HepG2 (cell line): ENCODE results near the gene MLYCD. TPM values are rescaled to one million over a fixed set of nuclear protein-coding genes. Genes with fewer than 3 reads are reported as not detected.

Experiments used
- E2F2 ChIP-seq: sonication (generic); formaldehyde crosslinking; IDR thresholded peaks from 2 replicates; pipeline ENCODE4 v1.4.0; 2020; ENCODE audit warnings: missing genetic modification reagents, borderline replicate concordance
- FOXJ3 ChIP-seq: sonication (generic); formaldehyde crosslinking; IDR thresholded peaks from 2 replicates; pipeline ENCODE4 v1.4.0; 2020; ENCODE audit warnings: missing genetic modification reagents, mild to moderate bottlenecking, borderline replicate concordance
- GLI4 ChIP-seq: sonication (generic); formaldehyde crosslinking; IDR thresholded peaks from 2 replicates; pipeline ENCODE4 v1.5.1; 2020; ENCODE audit warnings: missing genetic modification reagents, mild to moderate bottlenecking, moderate library complexity, borderline replicate concordance
- GRHL1 ChIP-seq: sonication (generic); formaldehyde crosslinking; conservative IDR thresholded peaks from 2 replicates; pipeline ENCODE4 v1.8.0; 2022; ENCODE audit warnings: missing genetic modification reagents
- HIC2 ChIP-seq: sonication (generic); formaldehyde crosslinking; IDR thresholded peaks from 2 replicates; pipeline ENCODE4 v1.9.0; 2022; ENCODE audit warnings: low read depth, missing genetic modification reagents
- IRF9 ChIP-seq: sonication (generic); formaldehyde crosslinking; IDR thresholded peaks from 2 replicates; pipeline ENCODE4 v1.8.0; 2022; ENCODE audit warnings: missing genetic modification reagents, mild to moderate bottlenecking, borderline replicate concordance
- NR2C2 ChIP-seq: sonication (generic); formaldehyde crosslinking; IDR thresholded peaks from 2 replicates; pipeline ENCODE4 v1.4.0; 2020; ENCODE audit warnings: missing genetic modification reagents, mild to moderate bottlenecking, moderate library complexity, borderline replicate concordance
- PAWR ChIP-seq: sonication (generic); formaldehyde crosslinking; IDR thresholded peaks from 2 replicates; pipeline ENCODE4 v1.4.0; 2020; ENCODE audit warnings: missing genetic modification reagents, mild to moderate bottlenecking, borderline replicate concordance
- SP2 ChIP-seq: sonication (generic); formaldehyde crosslinking; IDR thresholded peaks from 2 replicates; pipeline ENCODE4 v1.5.1; 2020; ENCODE audit warnings: mild to moderate bottlenecking, missing genetic modification reagents
- SP4 ChIP-seq: sonication (generic); formaldehyde crosslinking; IDR thresholded peaks from 2 replicates; pipeline ENCODE4 v1.8.1; 2023; ENCODE audit warnings: mild to moderate bottlenecking, missing genetic modification reagents
- SRSF4 ChIP-seq: fragments of 200-400 bp; formaldehyde crosslinking; IDR thresholded peaks from one replicate; pipeline ENCODE4 v1.6.1; 2018; ENCODE audit warnings: mild to moderate bottlenecking, low read depth, low read length, moderate library complexity; ENCODE audit not compliant: poor library complexity, severe bottlenecking
- TAF1 ChIP-seq: sonication (generic); formaldehyde crosslinking; IDR thresholded peaks from 2 replicates; pipeline ENCODE4 v1.4.0; 2020; ENCODE audit warnings: missing genetic modification reagents
- TCF12 ChIP-seq, 2 experiments: fragments of 450-650 bp in 1 of 2; sonication (generic) in 1 of 2; formaldehyde crosslinking in 1 of 2; IDR thresholded peaks; 2 replicates each; pipeline versions ENCODE4 v1.6.1 to v1.8.0; 2017 to 2022; ENCODE audit warnings: antibody characterized with exemption in 1 of 2, mild to moderate bottlenecking in 1 of 2, missing genetic modification reagents in 1 of 2, moderate library complexity in 1 of 2
- TERF1 ChIP-seq: sonication (generic); formaldehyde crosslinking; IDR thresholded peaks from 2 replicates; pipeline ENCODE4 v1.8.0; 2022; ENCODE audit warnings: mild to moderate bottlenecking, missing genetic modification reagents, moderate library complexity
- ZFP36 ChIP-seq: fragments of 150-350 bp; IDR thresholded peaks from 2 replicates; pipeline ENCODE4 v1.6.1; 2018; ENCODE audit warnings: borderline replicate concordance, low read length, low read depth; ENCODE audit not compliant: partially characterized antibody
- ZNF136 ChIP-seq: sonication (generic); formaldehyde crosslinking; IDR thresholded peaks from 2 replicates; pipeline ENCODE4 v1.8.1; 2022; ENCODE audit warnings: low read depth, mild to moderate bottlenecking, moderate library complexity, missing genetic modification reagents
- ZNF567 ChIP-seq: sonication (generic); formaldehyde crosslinking; IDR thresholded peaks from 2 replicates; pipeline ENCODE4 v1.8.1; 2023; ENCODE audit warnings: mild to moderate bottlenecking, missing genetic modification reagents, borderline replicate concordance
- ZNF598 ChIP-seq: sonication (generic); formaldehyde crosslinking; IDR thresholded peaks from 2 replicates; pipeline ENCODE4 v1.5.1; 2020; ENCODE audit warnings: mild to moderate bottlenecking, missing genetic modification reagents, borderline replicate concordance
- ZNF644 ChIP-seq: IDR thresholded peaks from 2 replicates; pipeline ENCODE4 v1.6.1; 2016; ENCODE audit warnings: low read depth
- ZSCAN21 ChIP-seq: sonication (generic); formaldehyde crosslinking; IDR thresholded peaks from 2 replicates; pipeline ENCODE4 v1.8.0; 2022; ENCODE audit warnings: mild to moderate bottlenecking, missing genetic modification reagents, moderate library complexity, borderline replicate concordance
- polyA plus RNA-seq, 8 experiments: library from polyadenylated mRNA; depleted of rRNA in 3 of 8; stranded (reverse) in 7 of 8; unstranded in 1 of 8; fragments of >200 nt; fragmentation: Illumina TruSeq in 4 of 8; extraction: Trizol in 4 of 8; gene quantifications; 2 replicates each; pipeline versions ENCODE4 v1.2.1 to v1.2.3, GENCODE V29; 2011 to 2016; ENCODE audit warnings: low read depth in 4 of 8, missing spikeins in 1 of 8, mixed read lengths in 1 of 8; ENCODE audit not compliant: insufficient read depth in 1 of 8
- total RNA-seq, 5 experiments: library from RNA; depleted of rRNA; stranded (reverse); fragments of >200 nt; fragmentation: Illumina TruSeq; extraction: Trizol; gene quantifications; 2 replicates each; pipeline ENCODE4 v1.2.3, GENCODE V29; 2016; ENCODE audit warnings: low read depth in 1 of 5

Gene MLYCD
- total and polyA plus RNA-seq, 2 of the 13 experiments (the other 11 are each of a cell fraction or from before 2014, with no cell fraction given) = 1.8 to 4.0 TPM

- TF ChIP-seq TCF12 (IDR thresholded peaks at IDR 0.05) = no peak
- TF ChIP-seq TCF12 (CRISPR knock-in tag; IDR thresholded peaks at IDR 0.05) = no peak
- TF ChIP-seq ZSCAN21 (CRISPR knock-in tag) = peak; percentile 49; the same call in 1 of the 2 replicates
- TF ChIP-seq E2F2 (CRISPR knock-in tag) = no peak
- peak; percentile 84; the same call in 1 of the 2 replicates for TF ChIP-seq ZNF136 (CRISPR knock-in tag)
- peak; percentile 65 for TF ChIP-seq SP4 (CRISPR knock-in tag)
- TF ChIP-seq GRHL1 (CRISPR knock-in tag) = no peak
- no peak for TF ChIP-seq ZFP36
- TF ChIP-seq SRSF4 = no peak
- TF ChIP-seq SP2 (CRISPR knock-in tag) = 0 out of 2 replicates have a peak, but pooled peaks have one; percentile 34
- no peak for TF ChIP-seq GLI4 (CRISPR knock-in tag)
- TF ChIP-seq FOXJ3 (CRISPR knock-in tag) = peak; percentile 77
- no peak for TF ChIP-seq TERF1 (CRISPR knock-in tag)
- TF ChIP-seq NR2C2 (CRISPR knock-in tag) = peak; percentile 59; the same call in 1 of the 2 replicates
- TF ChIP-seq IRF9 (CRISPR knock-in tag) = peak; percentile 69; the same call in 1 of the 2 replicates
- no peak for TF ChIP-seq ZNF567 (CRISPR knock-in tag)
- no peak for TF ChIP-seq ZNF644 (CRISPR knock-in tag)
- no peak; the same call in 1 of the 2 replicates for TF ChIP-seq HIC2 (CRISPR knock-in tag)
- peak; percentile 88 for TF ChIP-seq TAF1 (CRISPR knock-in tag)
- TF ChIP-seq ZNF598 (CRISPR knock-in tag) = peak; percentile 88; the same call in 1 of the 2 replicates
- no peak for TF ChIP-seq PAWR (CRISPR knock-in tag)
Observed at GRCh38 chr16:83952940-83953795, 54.3 kb downstream of the MLYCD start, which contains the start of gene OSGIN1 (continued).
